ENCODE measurements around the gene SSBP4. TPM values are rescaled to one million over a fixed set of nuclear protein-coding genes. Genes with fewer than 3 reads are reported as not detected.

The SSBP4 gene
- total and polyA plus RNA-seq, 9 of the 15 experiments (the other 6 are each of a cell fraction or from before 2014, with no cell fraction given): 1.1 to 189 (median 39.0) TPM

DNA sequence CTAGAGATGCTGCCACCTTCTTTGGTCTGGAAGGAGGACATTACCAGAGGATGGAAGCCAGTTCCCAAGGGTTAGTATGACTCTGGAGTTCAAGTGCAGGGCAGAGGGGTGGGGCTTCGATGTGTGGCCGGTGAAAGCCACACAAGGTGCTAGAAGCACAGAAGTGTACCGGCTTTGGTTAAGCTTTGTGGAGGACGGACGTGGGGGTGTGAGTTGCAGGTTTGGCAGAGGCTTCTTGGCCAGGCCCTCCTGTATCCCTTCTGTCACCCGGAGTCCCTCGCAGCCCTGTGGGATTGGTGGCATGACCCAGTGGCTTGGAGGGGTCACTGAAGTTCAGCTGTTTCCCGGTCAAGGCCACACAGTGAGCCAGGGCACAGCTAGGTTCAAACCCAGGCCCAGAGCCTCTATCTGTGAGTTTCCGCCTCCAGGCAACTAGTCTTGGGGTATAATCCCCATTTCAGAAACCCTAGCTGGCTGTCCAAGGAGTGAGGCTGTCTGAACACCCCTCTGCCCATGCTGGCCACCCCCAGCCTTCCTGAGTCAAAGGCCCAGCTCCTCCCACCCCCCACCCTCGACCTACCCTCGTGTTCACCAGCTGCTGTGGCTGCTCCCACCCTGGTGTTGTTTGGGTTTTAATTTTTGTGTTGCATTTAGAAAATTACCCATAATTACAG is 4.6 kb upstream of the SSBP4 start (continued):
- TF ChIP-seq RBM25 (IDR thresholded peaks at IDR 0.05; ENCODE audit: low read depth, low read length, severe bottlenecking): no peak
- TF ChIP-seq BRD4 (IDR thresholded peaks at IDR 0.05): no peak
- TF ChIP-seq ZNF561 (CRISPR knock-in tag; conservative IDR thresholded peaks at IDR 0.05): no peak
- TF ChIP-seq L3MBTL2 (IDR thresholded peaks at IDR 0.05): peak; percentile 40
- no peak for TF ChIP-seq ELF4 (CRISPR knock-in tag; IDR thresholded peaks at IDR 0.05)
- 0 out of 2 replicates have a peak, but pooled peaks have one; percentile 28 for TF ChIP-seq PTBP1 (IDR thresholded peaks at IDR 0.05; ENCODE audit: low read depth, low read length)
- TF ChIP-seq, protein P1, sequence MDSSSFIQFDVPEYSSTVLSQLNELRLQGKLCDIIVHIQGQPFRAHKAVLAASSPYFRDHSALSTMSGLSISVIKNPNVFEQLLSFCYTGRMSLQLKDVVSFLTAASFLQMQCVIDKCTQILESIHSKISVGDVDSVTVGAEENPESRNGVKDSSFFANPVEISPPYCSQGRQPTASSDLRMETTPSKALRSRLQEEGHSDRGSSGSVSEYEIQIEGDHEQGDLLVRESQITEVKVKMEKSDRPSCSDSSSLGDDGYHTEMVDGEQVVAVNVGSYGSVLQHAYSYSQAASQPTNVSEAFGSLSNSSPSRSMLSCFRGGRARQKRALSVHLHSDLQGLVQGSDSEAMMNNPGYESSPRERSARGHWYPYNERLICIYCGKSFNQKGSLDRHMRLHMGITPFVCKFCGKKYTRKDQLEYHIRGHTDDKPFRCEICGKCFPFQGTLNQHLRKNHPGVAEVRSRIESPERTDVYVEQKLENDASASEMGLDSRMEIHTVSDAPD (CRISPR knock-in tag; IDR thresholded peaks at IDR 0.05): no peak
- TF ChIP-seq, protein P2, sequence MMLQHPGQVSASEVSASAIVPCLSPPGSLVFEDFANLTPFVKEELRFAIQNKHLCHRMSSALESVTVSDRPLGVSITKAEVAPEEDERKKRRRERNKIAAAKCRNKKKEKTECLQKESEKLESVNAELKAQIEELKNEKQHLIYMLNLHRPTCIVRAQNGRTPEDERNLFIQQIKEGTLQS (IDR thresholded peaks at IDR 0.05): no peak
- TF ChIP-seq, protein P2 (CRISPR knock-in tag; conservative IDR thresholded peaks at IDR 0.05): no peak
- no peak for TF ChIP-seq EZH2 (IDR thresholded peaks at IDR 0.05; ENCODE audit: borderline replicate concordance, low read depth, low read length)
- TF ChIP-seq MEF2A (IDR thresholded peaks at IDR 0.05; ENCODE audit: control insufficient read depth, low read depth, low read length): no peak
- TF ChIP-seq SIN3B (IDR thresholded peaks at IDR 0.05; ENCODE audit: low read depth): no peak
- no peak for TF ChIP-seq YBX1 (IDR thresholded peaks at IDR 0.05)
- TF ChIP-seq RBM14 (IDR thresholded peaks at IDR 0.05; ENCODE audit: borderline replicate concordance, insufficient read depth, low read depth, low read length): no peak
- TF ChIP-seq, protein P3, sequence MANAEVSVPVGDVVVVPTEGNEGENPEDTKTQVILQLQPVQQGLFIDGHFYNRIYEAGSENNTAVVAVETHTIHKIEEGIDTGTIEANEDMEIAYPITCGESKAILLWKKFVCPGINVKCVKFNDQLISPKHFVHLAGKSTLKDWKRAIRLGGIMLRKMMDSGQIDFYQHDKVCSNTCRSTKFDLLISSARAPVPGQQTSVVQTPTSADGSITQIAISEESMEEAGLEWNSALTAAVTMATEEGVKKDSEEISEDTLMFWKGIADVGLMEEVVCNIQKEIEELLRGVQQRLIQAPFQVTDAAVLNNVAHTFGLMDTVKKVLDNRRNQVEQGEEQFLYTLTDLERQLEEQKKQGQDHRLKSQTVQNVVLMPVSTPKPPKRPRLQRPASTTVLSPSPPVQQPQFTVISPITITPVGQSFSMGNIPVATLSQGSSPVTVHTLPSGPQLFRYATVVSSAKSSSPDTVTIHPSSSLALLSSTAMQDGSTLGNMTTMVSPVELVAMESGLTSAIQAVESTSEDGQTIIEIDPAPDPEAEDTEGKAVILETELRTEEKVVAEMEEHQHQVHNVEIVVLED (CRISPR knock-in tag; IDR thresholded peaks at IDR 0.05): no peak
- TF ChIP-seq OTX1 (CRISPR knock-in tag; IDR thresholded peaks at IDR 0.05): no peak
- TF ChIP-seq POLR2B (IDR thresholded peaks at IDR 0.05; ENCODE audit: low read depth, partially characterized antibody): peak; percentile 59
- TF ChIP-seq, protein P4, sequence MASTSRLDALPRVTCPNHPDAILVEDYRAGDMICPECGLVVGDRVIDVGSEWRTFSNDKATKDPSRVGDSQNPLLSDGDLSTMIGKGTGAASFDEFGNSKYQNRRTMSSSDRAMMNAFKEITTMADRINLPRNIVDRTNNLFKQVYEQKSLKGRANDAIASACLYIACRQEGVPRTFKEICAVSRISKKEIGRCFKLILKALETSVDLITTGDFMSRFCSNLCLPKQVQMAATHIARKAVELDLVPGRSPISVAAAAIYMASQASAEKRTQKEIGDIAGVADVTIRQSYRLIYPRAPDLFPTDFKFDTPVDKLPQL (IDR thresholded peaks at IDR 0.05; ENCODE audit: extremely low read depth, insufficient read length): no peak
- TF ChIP-seq CCNT2 (IDR thresholded peaks at IDR 0.05; ENCODE audit: borderline replicate concordance, extremely low read depth, insufficient read length, low read depth, low read length): no peak
- 0 out of 2 replicates have a peak, but pooled peaks have one; percentile 48 for TF ChIP-seq HDAC8 (tag; IDR thresholded peaks at IDR 0.05)
- TF ChIP-seq ELF1 (tag; IDR thresholded peaks at IDR 0.05): no peak
- no peak for TF ChIP-seq HIVEP1 (CRISPR knock-in tag; IDR thresholded peaks at IDR 0.05)
- TF ChIP-seq, protein P5, sequence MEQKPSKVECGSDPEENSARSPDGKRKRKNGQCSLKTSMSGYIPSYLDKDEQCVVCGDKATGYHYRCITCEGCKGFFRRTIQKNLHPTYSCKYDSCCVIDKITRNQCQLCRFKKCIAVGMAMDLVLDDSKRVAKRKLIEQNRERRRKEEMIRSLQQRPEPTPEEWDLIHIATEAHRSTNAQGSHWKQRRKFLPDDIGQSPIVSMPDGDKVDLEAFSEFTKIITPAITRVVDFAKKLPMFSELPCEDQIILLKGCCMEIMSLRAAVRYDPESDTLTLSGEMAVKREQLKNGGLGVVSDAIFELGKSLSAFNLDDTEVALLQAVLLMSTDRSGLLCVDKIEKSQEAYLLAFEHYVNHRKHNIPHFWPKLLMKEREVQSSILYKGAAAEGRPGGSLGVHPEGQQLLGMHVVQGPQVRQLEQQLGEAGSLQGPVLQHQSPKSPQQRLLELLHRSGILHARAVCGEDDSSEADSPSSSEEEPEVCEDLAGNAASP (IDR thresholded peaks at IDR 0.05): no peak

Data from K562 (cell line).